HL-60/S4 treated with retinoic acid at 250 ng/mL for 4 days and 3 days (cell line): ENCODE data around the gene POLR1C.
"Not testable (repeated sequence)": the region's sequence is repeated elsewhere in the genome, so short reads cannot be mapped to it uniquely, and the experiment has no call there.

Source experiments
- in situ Hi-C: fragments of 300-500 bp; cut with MboI; formaldehyde crosslinking; loops from 2 replicates; pipeline ENCODE4 v1.7.0; 2022; ENCODE audit warnings: low sequenced_read_pairs

POLR1C gene

GRCh38 chr6:43547222-43547621 lies 30.3 kb downstream of the POLR1C start:
- in situ Hi-C loops, result no loop called here

DNA sequence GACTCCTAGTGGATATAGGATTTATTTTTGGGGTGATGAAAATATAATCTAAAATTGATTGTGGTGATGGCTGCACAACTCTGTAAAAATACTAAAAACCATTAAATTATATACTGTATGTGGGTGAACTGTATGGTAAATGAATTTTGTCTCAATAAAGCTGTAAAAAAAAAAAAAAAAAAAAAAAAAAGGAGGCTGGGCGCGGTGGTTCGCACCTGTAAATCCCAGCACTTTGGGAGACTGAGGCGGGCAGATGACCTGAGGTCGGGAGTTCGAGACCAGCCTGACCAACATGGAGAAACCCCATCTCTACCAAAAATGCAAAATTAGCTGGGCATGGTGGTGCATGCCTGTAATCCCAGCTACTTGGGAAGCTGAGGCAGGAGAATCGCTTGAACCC lies 40.7 kb downstream of the POLR1C start:
- in situ Hi-C loops, result not testable (repeated sequence)

- in situ Hi-C loops, result no loop called here
Measured at GRCh38 chr6:43559328-43559727, 42.4 kb downstream of the POLR1C start.

DNA sequence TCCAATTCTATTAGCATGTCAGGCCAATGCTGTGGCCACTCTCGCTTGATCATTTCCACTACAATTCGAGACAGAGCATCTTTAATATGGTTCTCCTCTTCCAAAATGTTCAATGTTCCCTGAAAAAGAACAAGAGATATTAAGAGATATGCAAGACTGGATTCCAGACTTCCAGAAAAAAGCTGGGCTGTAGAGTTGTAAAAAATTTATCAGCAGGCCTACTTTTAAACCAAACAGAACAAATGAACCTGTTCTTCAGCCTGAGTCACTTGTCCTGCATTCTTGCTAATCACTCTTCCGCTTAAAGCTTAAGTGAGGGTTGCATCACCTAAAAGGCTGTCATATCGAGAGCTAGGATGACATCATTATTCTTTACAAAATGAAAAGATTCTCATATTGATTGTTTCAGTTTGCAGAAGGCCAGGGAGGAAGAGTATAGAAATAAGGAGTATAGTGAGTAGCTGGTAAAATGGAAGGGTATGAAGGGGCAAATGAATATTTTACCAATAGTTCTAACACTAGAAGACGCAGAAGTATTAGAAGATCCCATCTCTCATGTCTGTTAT lies 54.1 kb downstream of the POLR1C start:
- in situ Hi-C loops, result no loop called here
